Right lobe of liver (tissue), 6 donors: ENCODE measurements around the gene SPDYE6. TPM values are rescaled to one million over a fixed set of nuclear protein-coding genes. Genes with fewer than 3 reads are reported as not detected.

Experiments
- ATAC-seq, 4 donors: fragments of 200-7000 bp; cut with Tn5 transposase; one replicate each; pipeline ENCODE4 v1.9.1; 2020; ENCODE audit warnings: mild to moderate bottlenecking in 4 of 4, moderate library complexity in 4 of 4
- DNase-seq, 3 donors: peaks; one replicate each; pipeline ENCODE4 v3.0.0-alpha.2; 2020
- H3K27ac ChIP-seq, 3 donors: fragments of 200-600 bp; one replicate each; pipeline ENCODE4 v1.8.0; 2022
- H3K27me3 ChIP-seq, 2 donors: fragments of 200-600 bp; one replicate each; pipeline ENCODE4 v1.8.0; 2022
- H3K36me3 ChIP-seq, 4 donors: fragments of 200-600 bp; sonication (generic) in 1 of 4; one replicate each; pipeline versions ENCODE4 v1.5.1 to v1.8.0; 2017 to 2022; ENCODE audit warnings: control low read depth in 1 of 4
- H3K4me1 ChIP-seq, 4 donors: fragments of 200-600 bp; sonication (generic) in 1 of 4; one replicate each; pipeline versions ENCODE4 v1.5.1 to v1.8.0; 2017 to 2022; ENCODE audit warnings: control low read depth in 1 of 4
- H3K4me3 ChIP-seq, 3 donors: fragments of 200-600 bp; one replicate each; pipeline ENCODE4 v1.8.0; 2022
- H3K9me3 ChIP-seq, 4 donors: fragments of 200-600 bp; sonication (generic) in 1 of 4; one replicate each; pipeline versions ENCODE4 v1.5.1 to v1.8.0; 2017 to 2022; ENCODE audit warnings: control low read depth in 1 of 4
- POLR2A ChIP-seq: fragments of 450-650 bp; IDR thresholded peaks from one replicate; pipeline ENCODE4 v1.6.1; 2017; ENCODE audit warnings: antibody characterized with exemption, mild to moderate bottlenecking
- WGBS: methylation state at CpG from one replicate; pipeline ENCODE4 v1.1.6; 2018; ENCODE audit warnings: low coverage, low lambda C conversion rate; ENCODE audit not compliant: insufficient coverage; ENCODE audit errors: missing lambda C conversion rate; 5-methylcytosine and 5-hydroxymethylcytosine counted together
- intact Hi-C, 2 donors: fragments of 100-400 bp; cut with DNase I; formaldehyde crosslinking; loops; one replicate each; pipeline versions ENCODE4 v1.11.2 to v1.14.1; 2022
- microRNA-seq, 2 donors: library from miRNA; unstranded; fragments of <30 nt; microRNA quantifications; one replicate each; pipeline ENCODE4, GENCODE V29; 2019 to 2020
- small RNA-seq, 2 experiments: library from RNA; depleted of rRNA; stranded (forward); fragments of <200 nt; gene quantifications; one replicate each; pipeline ENCODE3, GENCODE V24; 2016
- total RNA-seq, 6 experiments: library from RNA; depleted of rRNA in 2 of 6; stranded (reverse); fragments of >200 nt in 2 of 6; fragmentation: NEBNext Ultra II Directional in 3 of 6; extraction: Animal tissue kit (Norgen Biotek cat#: 25700) in 3 of 6; gene quantifications; one replicate each; pipeline versions ENCODE4 v1.1.0 to v1.2.4, GENCODE V29; 2016 to 2023
- TF ChIP-seq, protein P1 (sequence below), 4 donors: fragments of 200-600 bp in 3 of 4; fragments of 450-650 bp in 1 of 4; IDR thresholded peaks; one replicate each; pipeline versions ENCODE4 v1.5.1 to v1.8.0; 2016 to 2022; ENCODE audit warnings: antibody characterized with exemption in 4 of 4, mild to moderate bottlenecking in 2 of 4
- donor health status: DM: no; HTN: yes; CAD: no.
- donor health status: DM: no; HTN: no; CAD: no.
- donor health status: DM: no; HTN: no; CAD: no.
- donor health status: DM: no; HTN: yes; CAD: no.
- donor health status: DM: no; HTN: yes; CAD: no.

Gene SPDYE6
- total RNA-seq, 6 experiments from 2014 or later, result not detected

DNA sequence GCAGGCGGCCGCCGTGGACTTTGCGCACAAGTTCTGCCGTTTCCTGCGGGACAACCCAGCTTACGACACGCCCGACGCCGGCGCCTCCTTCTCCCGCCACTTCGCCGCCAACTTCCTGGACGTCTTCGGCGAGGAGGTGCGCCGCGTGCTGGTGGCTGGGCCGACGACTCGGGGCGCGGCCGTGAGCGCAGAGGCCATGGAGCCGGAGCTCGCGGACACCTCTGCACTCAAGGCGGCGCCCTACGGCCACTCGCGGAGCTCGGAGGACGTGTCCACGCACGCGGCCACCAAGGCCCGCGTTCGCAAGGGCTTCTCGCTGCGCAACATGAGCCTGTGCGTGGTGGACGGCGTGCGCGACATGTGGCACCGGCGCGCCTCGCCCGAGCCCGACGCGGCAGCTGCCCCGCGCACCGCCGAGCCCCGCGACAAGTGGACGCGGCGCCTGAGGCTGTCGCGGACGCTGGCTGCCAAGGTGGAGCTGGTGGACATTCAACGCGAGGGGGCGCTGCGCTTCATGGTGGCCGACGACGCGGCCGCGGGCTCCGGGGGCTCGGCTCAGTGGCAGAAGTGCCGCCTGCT, 55.5 kb downstream of the SPDYE6 start:
- TF ChIP-seq, protein P1, sequence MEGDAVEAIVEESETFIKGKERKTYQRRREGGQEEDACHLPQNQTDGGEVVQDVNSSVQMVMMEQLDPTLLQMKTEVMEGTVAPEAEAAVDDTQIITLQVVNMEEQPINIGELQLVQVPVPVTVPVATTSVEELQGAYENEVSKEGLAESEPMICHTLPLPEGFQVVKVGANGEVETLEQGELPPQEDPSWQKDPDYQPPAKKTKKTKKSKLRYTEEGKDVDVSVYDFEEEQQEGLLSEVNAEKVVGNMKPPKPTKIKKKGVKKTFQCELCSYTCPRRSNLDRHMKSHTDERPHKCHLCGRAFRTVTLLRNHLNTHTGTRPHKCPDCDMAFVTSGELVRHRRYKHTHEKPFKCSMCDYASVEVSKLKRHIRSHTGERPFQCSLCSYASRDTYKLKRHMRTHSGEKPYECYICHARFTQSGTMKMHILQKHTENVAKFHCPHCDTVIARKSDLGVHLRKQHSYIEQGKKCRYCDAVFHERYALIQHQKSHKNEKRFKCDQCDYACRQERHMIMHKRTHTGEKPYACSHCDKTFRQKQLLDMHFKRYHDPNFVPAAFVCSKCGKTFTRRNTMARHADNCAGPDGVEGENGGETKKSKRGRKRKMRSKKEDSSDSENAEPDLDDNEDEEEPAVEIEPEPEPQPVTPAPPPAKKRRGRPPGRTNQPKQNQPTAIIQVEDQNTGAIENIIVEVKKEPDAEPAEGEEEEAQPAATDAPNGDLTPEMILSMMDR (IDR thresholded peaks at IDR 0.05), result peak in 1 of 4 donors; percentile 3
- no peak for TF ChIP-seq POLR2A
- intact Hi-C loops, result no loop called here
- no peaks in the 10 kb centered on the region for H3K4me1 ChIP-seq
- no peaks in the 10 kb centered on the region for H3K27me3 ChIP-seq
- no peak for DNase-seq
- H3K4me3 ChIP-seq, result no peak overlapping the region
- ATAC-seq, result no peak
- H3K36me3 ChIP-seq, result no peaks in the 10 kb centered on the region
- H3K27ac ChIP-seq, result no peak overlapping the region
- WGBS, result 38% methylated on average over 9 of the region's 84 CpGs
- H3K9me3 ChIP-seq, result no peaks in the 10 kb centered on the region

DNA sequence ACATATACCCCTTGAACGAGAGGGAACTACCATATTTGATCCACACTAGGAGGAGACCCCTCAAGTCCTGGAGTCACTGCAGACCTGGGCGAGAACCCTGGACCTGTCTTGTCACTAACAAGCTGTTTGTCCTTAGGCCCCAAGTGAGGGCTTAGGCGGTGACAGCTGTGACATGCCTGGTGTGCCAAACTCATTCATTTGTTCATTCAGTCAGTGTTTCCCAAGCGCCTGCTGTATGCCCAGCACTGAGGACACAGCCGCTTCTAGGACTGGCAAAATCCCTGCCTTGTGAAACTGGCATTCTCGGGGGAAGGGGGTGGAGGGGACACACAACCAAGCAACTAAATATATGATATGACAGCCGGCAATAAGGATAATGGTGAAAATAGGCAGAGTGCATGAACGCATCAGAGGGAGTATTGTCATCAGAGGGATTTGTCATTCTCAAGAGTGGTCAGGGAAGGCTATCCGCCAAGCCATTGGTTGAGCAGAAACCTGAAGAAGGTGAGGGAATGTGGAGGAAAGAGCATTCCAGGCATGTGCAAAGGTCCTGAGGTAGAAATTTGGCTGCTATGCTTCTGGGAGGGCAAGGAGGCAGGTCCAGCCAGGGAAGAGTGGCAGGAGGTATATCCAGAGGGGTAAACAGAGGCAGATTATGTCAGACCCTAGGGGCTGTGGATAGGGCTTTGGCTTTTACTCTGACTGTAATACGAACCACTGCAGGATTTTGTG, 58.6 kb downstream of the SPDYE6 start:
- DNase-seq (no peak), ATAC-seq (no peak)
- intact Hi-C loops, result no loop called here
- no peak overlapping the region for H3K27ac ChIP-seq
- no peaks in the 10 kb centered on the region for H3K27me3 ChIP-seq
- H3K9me3 ChIP-seq, result no peaks in the 10 kb centered on the region
- TF ChIP-seq, protein P1 (IDR thresholded peaks at IDR 0.05), result no peak
- TF ChIP-seq POLR2A, result no peak
- H3K4me1 ChIP-seq, result no peaks in the 10 kb centered on the region
- H3K4me3 ChIP-seq, result no peak overlapping the region
- 86% methylated on average over 7 of the region's 10 CpGs for WGBS
- no peaks in the 10 kb centered on the region for H3K36me3 ChIP-seq

GRCh38 chr7:102296514-102296913, 59.7 kb downstream of the SPDYE6 start:
- WGBS, result 85% methylated on average over 7 of the region's 7 CpGs
- TF ChIP-seq, protein P1 (IDR thresholded peaks at IDR 0.05), result no peak
- TF ChIP-seq POLR2A, result no peak
- DNase-seq (no peak), ATAC-seq (no peak)
- Histone ChIP-seq H3K4me1 (no peaks in the 10 kb centered on the region), H3K9me3 (no peaks in the 10 kb centered on the region), H3K27me3 (no peaks in the 10 kb centered on the region), H3K36me3 (no peaks in the 10 kb centered on the region), H3K27ac (no peak overlapping the region), H3K4me3 (no peak overlapping the region)
- intact Hi-C loops, result no loop called here

DNA sequence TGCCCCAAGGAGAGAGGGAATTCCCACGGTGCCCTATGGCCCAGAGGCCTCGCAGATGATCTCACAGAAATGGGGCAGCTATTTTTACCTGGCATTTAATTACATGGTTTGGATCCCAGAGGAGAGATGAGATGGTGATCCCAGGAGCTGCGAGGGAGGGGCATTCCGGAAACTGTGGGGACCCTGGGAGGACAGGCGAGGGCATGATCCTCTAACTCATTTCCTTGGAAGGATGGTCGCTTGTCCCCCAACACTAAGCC, 60.1 kb downstream of the SPDYE6 start:
- Histone ChIP-seq H3K36me3 (no peaks in the 10 kb centered on the region), H3K4me1 (no peaks in the 10 kb centered on the region), H3K27ac (no peak overlapping the region), H3K9me3 (no peaks in the 10 kb centered on the region), H3K27me3 (no peaks in the 10 kb centered on the region), H3K4me3 (no peak overlapping the region)
- TF ChIP-seq, protein P1 (IDR thresholded peaks at IDR 0.05), result no peak
- TF ChIP-seq POLR2A, result no peak
- 88% methylated on average over 2 of the region's 6 CpGs for WGBS
- ATAC-seq (no peak), DNase-seq (no peak)
- intact Hi-C loops, result no loop called here

Small RNA genes lying within 50 kb of the gene (microRNA-seq; reads per million reads assigned to microRNA genes)
- 0 reads per million in 2 donors for gene MIR548O

Small RNA genes lying within 50 kb of the gene (small RNA-seq; reads per million reads assigned to genes)
- 0 reads per million in 2 experiments for gene AC091390.4
- gene MIR548O, result 0 reads per million in 2 experiments
- 0 reads per million in 2 experiments for gene RF00019

Other genes starting within 250 kb of the SPDYE6 start
- 1 to 10 TPM; 1.7 to 3.1 (median 2.6) TPM for gene SH2B2, start 69.6 kb downstream of the SPDYE6 start, total RNA-seq
- 1 to 10 TPM; 6.1 to 9.8 (median 8.9) TPM for gene PRKRIP1, start 39.9 kb upstream of the SPDYE6 start, total RNA-seq
- 1 to 10 TPM; 1.2 to 4.2 (median 2.6) TPM for gene ORAI2, start 77.1 kb upstream of the SPDYE6 start, total RNA-seq
- gene ALKBH4, start 108.4 kb upstream of the SPDYE6 start, total RNA-seq, result 10 to 100 TPM in 1 of 6 experiments, 1 to 10 TPM in 5; 3.7 to 11.7 (median 5.6) TPM
- gene LRWD1, start 108.5 kb upstream of the SPDYE6 start, total RNA-seq, result 10 to 100 TPM in 4 of 6 experiments, 1 to 10 TPM in 2; 8.3 to 15.5 (median 12.9) TPM
- 10 to 100 TPM; 18.8 to 27.1 (median 20.3) TPM for gene POLR2J, start 122.5 kb upstream of the SPDYE6 start, total RNA-seq
- 1 to 10 TPM; 1.1 to 3.4 (median 2.7) TPM for gene RASA4B, start 161.3 kb upstream of the SPDYE6 start, total RNA-seq
- 10 to 100 TPM in 2 of 6 experiments, 1 to 10 TPM in 2, under 1 TPM in 1, not detected in 1; 0.43 to 10.8 (median 7.9) TPM for gene UPK3BL2, start 187.3 kb upstream of the SPDYE6 start, total RNA-seq
- under 1 TPM in 2 of 6 experiments, not detected in 4; 0.13 to 0.30 TPM for gene SPDYE2, start 194.8 kb upstream of the SPDYE6 start, total RNA-seq
- gene POLR2J3, start 216.1 kb upstream of the SPDYE6 start, total RNA-seq, result 10 to 100 TPM in 4 of 6 experiments, 1 to 10 TPM in 2; 6.3 to 25.3 (median 12.9) TPM